ENCODE measurements around the gene SDSL.

The SDSL gene

GRCh38 chr12:113400362-113400761, 21.8 kb upstream of the SDSL start:
- no peak for DNase-seq (ENCODE audit: low read depth)
- no peak overlapping the region for H3K4me3 ChIP-seq (ENCODE audit: control insufficient read depth, low read depth, low read length)
- no peak for TF ChIP-seq CTCF (conservative IDR thresholded peaks at IDR 0.05; ENCODE audit: control insufficient read depth, insufficient read depth, low read depth, low read length)

- H3K4me3 ChIP-seq (ENCODE audit: control insufficient read depth, low read depth, low read length): no peak overlapping the region
- no peak for TF ChIP-seq CTCF (conservative IDR thresholded peaks at IDR 0.05; ENCODE audit: control insufficient read depth, insufficient read depth, low read depth, low read length)
- no peak for DNase-seq (ENCODE audit: low read depth)
Measured at GRCh38 chr12:113401066-113402000, 20.8 kb upstream of the SDSL start.

- no peak overlapping the region for H3K4me3 ChIP-seq (ENCODE audit: control insufficient read depth, low read depth, low read length)
- DNase-seq (ENCODE audit: low read depth): no peak
- no peak for TF ChIP-seq CTCF (conservative IDR thresholded peaks at IDR 0.05; ENCODE audit: control insufficient read depth, insufficient read depth, low read depth, low read length)
Measured at GRCh38 chr12:113402586-113403260, 19.5 kb upstream of the SDSL start.

GRCh38 chr12:113403435-113404415, 18.5 kb upstream of the SDSL start, which contains the start of gene SDS:
SDS (minus strand) TSS chr12:113403887; CDS start chr12:113399708, 4,179 bp downstream.
- peak; percentile 39 for DNase-seq (ENCODE audit: low read depth)
- H3K4me3 ChIP-seq (ENCODE audit: control insufficient read depth, low read depth, low read length): no peak within 1 kb of the TSS
- TF ChIP-seq CTCF (conservative IDR thresholded peaks at IDR 0.05; ENCODE audit: control insufficient read depth, insufficient read depth, low read depth, low read length): no peak

GRCh38 chr12:113405694-113406093, 16.5 kb upstream of the SDSL start:
- no peak for TF ChIP-seq CTCF (conservative IDR thresholded peaks at IDR 0.05; ENCODE audit: control insufficient read depth, insufficient read depth, low read depth, low read length)
- DNase-seq (ENCODE audit: low read depth): no peak
- H3K4me3 ChIP-seq (ENCODE audit: control insufficient read depth, low read depth, low read length): no peak overlapping the region
